ENCODE measurements around the gene NFKBIL1.
"Not testable (repeated sequence)": the region's sequence is repeated elsewhere in the genome, so short reads cannot be mapped to it uniquely, and the experiment has no call there.

NFKBIL1 gene, protein sequence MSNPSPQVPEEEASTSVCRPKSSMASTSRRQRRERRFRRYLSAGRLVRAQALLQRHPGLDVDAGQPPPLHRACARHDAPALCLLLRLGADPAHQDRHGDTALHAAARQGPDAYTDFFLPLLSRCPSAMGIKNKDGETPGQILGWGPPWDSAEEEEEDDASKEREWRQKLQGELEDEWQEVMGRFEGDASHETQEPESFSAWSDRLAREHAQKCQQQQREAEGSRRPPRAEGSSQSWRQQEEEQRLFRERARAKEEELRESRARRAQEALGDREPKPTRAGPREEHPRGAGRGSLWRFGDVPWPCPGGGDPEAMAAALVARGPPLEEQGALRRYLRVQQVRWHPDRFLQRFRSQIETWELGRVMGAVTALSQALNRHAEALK

DNA sequence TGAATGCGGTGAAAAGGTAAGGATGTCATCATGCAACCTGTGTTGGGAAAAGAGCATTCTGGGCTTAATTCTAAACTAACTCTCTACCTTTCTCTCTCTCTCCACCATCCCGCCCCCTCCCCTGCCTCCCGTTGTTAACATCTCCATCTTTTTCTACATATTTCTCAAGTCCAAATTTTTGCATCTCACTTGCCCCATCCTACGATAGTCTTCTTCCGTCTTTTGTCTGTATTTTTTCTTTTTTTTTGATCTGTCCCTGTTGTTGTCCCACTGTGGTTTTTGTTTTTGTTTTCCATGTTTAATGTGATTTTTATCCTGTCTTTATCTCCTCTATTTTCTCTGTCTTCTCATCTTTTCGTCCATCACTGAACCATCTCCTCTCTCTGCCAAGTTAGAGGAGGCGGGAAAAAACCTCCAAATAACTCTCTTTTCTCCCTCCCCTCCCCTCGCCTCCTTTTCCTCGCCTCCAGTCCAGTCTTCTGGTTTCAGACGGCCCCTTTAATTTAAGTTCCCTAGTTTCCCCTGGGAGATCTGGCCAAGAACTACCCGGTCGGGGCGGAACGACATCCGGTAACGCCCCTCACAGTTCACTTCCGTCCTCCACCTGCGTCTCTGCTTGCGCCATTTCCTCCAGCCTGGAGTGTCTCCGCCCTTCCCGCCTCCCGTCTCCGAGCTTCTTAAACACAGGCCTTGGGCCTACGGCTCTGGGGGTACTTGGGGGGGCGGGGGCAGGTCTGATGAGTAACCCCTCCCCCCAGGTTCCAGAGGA, at the start of gene NFKBIL1:
Gene NFKBIL1 (plus strand): TSS at position 651 of the 769 bp plus-strand sequence. CDS start 87 bp downstream, at position 738.
- DNase-seq: peak; percentile 91

DNA sequence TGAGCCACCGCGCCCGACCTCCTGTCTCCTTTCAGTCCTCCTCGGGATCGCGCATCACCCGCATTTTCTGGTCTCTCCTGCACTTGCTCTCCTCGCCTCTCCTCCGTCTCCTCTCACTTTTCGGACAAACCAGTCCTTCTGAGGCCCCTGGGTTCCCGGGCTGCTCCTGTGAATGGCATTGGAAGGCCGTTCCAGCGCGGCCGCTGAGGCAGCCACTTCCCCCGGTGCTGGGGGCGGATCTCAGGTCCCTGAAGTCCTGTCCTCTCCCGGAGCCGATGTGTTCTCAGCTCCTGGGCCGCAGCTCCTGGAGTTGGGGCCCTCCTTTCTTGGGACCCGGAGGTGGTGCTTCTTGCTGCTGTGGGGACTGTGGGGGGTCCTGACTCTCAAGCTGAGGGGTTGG, 48.7 kb upstream of the NFKBIL1 start:
- DNase-seq: no peak

DNA sequence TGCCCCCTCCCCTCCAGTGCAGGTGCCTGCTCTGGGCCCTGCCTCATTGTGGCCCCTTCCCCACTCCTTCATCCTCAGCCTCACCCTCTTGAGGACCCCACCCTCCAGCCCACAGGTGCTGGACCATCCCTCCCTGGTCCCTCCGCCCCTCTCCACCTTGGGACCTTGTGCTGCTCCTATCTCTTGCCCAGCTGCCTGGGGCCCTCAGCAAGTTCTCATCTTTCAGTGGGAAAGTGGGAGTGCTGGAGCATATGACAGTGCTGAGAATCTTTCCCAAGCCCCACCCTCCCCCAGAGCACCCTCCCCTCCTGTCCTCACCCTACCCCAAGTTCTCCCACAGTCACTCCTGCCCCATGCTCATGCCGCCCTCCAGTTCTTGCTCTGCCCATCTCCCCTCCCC, 47.8 kb upstream of the NFKBIL1 start:
- DNase-seq: not testable (repeated sequence)

DNA sequence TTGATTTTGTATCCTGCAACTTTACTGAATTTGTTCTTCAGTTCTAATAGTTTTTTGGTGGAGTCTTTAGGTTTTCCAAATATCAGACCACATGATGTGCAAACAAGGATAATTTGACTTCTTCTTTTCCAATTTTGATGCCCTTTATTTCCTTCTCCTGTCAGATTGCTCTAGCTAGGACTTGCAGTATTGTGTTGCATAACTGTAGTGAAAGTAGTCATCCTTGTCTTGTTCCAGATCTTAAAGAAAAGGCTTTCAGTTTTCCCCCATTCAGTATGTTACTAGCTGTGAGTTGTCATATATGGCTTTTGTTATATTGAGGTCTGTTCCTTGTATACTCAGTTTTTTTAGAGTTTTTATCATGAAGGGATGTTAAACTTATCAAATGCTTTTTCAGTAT, 44.8 kb upstream of the NFKBIL1 start:
- no peak for DNase-seq

DNA sequence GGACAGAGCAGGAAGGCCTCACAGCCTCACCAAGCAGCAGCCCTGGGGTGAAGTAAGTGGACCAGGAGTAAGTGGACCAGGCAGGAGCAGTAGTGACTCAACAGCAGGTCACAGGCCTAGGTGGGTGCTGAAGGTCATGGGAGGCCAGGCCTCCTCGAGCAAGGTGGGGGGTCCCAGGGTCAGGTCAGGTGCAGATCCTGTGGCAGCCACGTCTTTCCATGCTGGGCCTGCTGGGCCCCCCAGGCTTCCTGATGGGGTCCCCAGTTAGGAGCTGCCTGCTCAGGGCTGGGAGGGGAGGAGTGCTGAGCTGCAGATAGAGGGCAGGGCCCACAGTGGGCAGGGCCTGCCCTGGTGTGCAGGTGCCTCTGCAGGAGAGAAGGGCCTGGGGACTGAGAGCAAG, 38.4 kb upstream of the NFKBIL1 start:
- DNase-seq: not testable (repeated sequence)

DNA sequence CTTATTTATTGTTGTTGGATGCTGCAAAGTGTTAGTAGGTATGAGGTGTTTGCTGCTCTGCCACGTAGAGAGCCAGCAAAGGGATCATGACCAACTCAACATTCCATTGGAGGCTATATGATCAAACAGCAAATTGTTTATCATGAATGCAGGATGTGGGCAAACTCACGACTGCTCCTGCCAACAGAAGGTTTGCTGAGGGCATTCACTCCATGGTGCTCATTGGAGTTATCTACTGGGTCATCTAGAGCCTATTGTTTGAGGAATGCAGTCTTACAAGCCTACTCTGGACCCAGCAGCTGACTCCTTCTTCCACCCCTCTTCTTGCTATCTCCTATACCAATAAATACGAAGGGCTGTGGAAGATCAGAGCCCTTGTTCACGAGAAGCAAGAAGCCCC, 37.4 kb upstream of the NFKBIL1 start:
- DNase-seq: no peak

DNA sequence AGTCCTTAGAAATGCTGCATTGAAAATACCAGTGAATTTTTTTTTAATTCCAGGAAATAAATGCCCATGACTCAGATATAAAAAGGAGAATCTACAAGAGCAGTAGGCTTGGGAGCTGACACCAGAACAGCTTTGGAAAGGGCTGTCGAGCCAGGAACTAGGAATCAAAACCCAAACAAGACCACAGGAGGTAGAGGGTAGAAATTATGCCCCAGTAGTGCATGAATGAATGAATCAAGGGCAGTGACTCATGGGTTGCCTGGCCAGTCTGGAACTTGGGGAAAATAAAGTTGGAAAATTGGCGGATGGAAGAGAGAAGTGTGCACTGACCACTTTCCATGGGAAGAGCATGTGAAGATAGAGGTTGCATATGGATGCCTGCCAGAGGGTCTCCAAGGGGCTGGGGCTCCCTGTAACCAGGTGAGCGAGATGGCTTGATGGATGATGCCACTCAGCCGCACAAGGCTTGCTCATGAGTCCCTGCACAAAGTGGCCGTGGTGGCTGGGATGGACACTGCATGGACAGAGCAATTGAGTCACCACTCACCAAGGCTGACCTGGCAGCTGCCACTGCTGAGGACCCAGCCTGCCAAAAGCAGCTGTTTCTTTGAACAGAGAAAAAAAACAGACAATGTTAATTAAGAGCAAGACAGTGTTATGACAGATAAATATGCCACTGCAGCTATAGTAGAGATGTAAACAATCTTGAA, 33.8 kb upstream of the NFKBIL1 start:
- DNase-seq: no peak

DNA sequence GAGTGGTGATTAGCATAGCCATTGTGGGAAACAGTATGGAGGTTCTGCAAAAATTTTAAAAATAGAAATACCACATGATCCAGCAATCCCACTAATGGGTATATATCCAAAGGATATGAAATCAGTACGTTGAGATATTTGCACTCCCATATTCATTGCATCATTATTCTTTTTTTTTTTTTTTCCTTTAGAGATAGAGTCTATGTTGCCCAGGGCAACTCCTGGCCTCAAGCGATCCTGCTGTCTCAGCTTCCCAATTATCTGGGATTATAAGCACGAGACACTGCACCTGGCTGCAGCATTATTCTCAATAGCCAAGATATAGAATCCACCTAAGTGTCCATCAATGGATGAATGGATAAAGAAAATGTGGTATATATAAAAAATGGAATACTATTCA, 25.6 kb upstream of the NFKBIL1 start:
- DNase-seq: no peak

DNA sequence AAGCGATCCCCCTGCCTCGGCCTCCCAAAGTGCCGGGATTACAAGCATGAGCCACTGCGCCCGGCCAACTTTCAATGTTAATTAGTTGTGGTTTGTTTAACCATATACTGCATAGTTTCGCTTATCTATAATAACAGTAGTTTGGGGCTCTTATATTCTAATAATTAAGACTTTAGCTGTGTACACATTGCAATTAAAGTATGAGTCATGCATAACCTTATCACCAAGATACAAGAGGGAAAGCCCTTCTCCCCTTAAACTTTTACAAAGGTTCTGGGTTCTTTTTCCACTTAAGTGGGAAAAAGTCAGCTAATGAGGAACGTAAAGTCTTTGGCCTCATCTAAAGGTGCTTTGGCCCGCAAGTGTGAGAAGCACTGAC, 21.9 kb upstream of the NFKBIL1 start:
- DNase-seq: no peak

DNA sequence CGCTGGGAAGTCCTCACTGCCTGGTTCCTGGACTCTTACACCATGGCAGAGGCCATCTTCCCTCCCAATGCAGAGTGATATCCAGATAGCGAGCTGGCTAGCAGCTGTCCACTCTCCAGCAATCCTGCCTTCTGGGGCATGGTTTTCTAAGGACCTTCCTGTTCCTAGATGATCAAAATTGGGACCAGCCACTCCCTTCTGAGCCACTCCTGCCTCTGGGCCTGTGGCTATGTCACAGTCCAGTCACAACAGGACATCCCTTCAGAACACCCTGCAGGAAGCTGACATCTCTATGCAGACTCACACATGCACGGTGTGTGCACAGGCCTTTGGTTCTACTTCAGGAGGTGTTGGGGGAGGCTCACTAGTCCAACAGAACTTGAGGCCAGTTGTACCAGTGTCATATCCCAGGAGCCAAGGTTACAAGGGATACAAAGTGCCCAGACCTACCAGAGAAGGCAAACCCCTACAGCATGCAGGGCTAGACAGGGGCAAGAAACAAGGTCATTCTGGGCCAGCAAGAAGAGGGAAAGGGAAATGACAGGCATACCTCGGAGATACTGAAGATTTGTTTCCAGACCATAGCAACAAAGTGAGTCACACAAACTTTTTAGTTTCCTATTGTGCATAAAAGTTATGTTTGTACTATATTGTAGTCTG, 21.3 kb upstream of the NFKBIL1 start:
- DNase-seq: no peak

DNA sequence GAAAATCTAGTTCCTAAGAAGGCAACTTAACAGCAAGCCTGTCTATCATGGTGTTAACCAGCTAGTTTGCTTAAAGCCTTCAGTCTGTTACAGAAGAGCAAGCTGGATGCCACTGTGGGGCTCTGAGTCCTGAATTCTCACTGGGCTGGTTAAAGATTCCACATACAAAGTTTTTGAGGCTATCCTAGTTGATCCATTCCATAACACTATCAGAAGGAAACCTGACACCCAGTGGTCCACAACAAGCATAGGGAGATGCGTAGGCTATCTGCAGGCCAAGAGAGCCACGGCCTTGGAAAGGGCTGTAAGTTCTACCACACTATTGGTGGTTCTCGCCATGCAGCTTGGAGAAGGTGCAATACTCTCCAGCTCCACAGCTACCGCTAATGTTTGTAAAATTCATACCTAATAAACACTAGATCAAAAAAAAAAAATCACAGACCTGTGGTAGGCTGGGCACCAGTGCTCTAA, 19.1 kb upstream of the NFKBIL1 start:
- no peak for DNase-seq

DNA sequence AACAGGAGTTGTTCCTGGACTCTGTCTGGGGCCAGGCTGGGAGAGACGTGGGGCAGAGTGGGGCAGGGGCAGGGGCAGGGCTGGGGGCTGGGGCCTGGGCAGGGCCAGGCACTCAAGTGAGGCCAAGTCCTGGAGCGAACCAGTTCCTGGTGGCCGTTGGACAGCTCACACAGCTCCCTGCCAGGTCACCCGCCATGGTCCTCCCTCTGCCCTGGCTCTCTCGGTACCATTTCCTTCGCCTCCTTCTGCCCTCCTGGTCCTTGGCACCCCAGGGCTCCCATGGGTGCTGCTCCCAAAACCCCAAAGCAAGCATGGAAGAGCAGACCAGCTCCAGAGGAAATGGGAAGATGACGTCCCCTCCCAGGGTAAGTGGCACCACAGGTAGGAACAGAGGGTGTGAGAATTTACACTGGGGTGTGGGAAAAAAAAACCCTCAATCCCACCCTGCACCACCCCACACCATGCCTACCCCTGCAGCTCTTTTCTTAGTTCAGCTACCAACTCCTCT, 18.5 kb upstream of the NFKBIL1 start, which contains the start of gene MCCD1:
Gene MCCD1 (plus strand): TSS at position 142 of the 508 bp plus-strand sequence. CDS start 53 bp downstream, at position 195.
- DNase-seq: no peak

DNA sequence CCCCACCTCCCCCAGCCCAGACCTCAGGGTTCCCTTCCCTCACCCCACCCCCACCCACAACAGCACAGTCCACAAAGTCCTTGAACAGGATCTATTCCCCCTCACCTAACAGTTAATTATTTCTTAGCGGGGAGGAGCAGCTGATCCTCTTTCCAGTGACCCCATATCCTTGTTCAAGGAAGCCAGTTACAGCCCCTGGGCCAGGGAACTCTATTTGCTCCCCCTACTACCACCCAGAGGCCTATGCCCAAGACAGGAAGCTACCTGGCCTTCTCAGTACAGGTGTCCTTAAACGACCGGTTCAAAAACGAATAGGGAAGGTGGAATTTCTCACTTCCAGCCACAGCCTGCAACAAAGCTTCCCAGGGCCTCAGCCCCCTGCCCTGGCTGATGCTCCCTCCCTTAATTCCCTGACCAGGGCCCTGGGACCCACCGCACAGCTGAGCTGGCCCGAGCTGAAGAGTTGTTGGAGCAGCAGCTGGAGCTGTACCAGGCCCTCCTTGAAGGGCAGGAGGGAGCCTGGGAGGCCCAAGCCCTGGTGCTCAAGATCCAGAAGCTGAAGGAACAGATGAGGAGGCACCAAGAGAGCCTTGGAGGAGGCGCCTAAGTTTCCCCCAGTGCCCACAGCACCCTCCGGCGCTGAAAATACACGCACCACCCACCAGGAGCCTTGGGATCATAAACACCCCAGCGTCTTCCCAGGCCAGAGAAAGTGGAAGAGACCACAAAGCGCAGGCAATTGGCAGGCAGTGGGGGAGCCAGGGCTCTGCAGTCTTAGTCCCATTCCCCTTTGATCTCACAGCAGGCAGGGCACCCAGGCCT, 17.9 kb upstream of the NFKBIL1 start:
- DNase-seq: no peak

DNA sequence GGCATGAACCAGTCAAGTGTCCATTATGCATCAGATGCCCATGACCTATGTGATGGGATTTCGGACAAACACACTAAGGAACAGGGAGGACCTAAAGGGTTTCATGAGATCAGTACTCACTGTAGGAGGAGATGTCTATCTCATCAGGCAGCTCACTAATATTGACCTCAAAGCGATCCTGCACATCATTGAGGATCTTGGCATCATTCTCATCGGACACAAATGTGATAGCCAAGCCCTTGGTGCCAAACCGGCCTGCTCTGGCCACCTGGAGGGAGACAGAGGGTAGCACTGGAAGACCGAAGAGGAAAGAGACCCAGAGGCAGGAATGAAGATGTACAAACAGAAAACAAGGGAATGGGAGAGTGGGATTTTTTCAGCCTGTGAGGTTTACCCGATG, 16.7 kb upstream of the NFKBIL1 start:
- no peak for DNase-seq

DNA sequence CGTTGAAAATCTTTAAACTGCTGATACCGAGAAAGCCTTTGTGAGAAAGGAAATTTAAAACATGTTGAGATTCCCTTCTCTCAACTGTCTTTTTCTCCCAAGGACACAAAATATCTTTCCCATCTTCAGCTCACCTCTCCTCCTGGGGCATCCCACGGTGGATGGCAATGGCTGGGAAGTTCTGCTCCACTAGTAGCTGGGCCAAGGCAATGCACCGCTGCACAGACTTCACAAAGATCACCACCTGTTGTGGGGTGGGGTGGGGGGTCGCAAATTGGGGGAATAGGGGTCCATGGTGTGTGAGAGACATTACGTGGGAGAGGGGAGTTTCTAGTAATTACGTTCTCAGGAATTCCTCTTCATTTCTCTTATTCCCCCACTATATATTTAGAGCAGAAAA, 16.2 kb upstream of the NFKBIL1 start:
- no peak for DNase-seq

DNA sequence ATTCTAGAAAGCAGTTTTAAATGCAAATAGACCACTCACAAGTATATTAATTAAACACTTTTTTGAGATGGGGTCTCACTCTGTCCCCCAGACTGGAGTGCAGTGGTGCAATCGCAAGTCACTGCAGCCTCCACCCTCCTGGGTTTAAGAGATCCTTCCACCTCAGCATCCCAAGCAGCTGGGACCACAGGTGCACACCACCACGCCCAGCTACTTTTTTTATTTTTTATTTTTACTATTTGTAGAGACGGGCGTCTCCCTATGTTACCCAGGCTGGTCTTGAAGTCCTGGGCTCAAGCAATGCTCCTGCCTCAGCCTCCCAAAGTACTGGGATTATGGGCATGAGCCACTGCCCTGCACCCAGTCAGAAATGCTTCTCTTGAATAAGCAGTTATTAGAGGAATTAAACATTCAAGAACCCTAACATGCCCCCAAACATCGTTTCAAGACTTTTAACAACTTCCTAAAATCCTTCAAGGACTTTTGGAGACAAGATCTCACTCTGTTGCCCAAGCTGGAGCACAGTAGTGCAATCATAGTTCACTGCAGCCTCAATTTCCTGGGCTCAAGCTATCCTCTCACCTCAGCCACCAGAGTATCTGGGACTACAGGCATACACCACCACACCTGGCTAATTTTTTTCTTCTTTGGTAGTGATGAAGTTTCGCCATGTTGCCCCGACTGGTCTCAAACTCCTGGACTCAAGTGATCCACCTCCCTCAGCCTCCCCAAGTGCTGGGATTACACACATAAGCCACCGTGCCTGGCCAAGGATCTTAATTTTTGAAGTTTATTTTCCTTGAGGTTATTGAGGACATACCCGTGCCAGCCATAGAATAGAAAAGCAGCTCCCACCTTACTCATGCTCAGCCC, 15.4 kb upstream of the NFKBIL1 start:
- DNase-seq: no peak

DNA sequence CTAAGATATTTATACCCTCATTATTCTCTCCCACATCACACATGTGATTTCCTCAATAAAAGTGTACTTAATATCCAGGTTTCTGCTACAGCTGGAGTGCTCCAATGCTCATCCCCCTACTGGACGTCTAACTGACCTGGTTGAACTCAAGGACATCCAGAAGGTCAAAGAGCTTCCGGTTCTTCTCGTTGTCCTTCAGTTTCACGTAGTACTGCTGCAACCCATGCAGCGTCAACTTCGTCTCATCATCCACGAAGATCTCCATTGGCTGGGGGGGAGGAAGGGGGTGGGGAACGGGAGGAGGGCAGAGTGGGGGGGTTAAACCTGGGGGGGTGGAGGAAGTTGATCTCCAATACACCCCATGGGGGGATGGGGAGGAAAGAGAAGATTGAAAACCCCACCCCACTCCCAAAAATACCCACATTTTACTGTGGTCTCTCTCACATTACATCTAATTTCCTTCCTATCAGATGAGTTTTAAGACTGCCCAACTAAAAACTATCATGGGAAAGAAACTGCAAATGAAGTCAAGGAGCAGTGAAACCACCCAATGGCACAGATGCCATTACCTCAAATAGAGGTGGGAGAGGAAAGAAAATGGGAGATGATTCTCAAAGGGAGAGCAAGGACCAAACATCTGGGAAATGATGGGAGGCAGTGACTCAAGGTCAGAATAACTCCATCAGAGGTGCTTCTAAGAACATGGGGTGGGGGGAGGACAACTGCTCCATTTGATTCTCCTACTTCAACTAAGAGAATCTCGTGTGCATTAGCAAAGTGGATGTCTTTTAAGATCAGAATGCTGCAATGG, 14.6 kb upstream of the NFKBIL1 start:
- no peak for DNase-seq

DNA sequence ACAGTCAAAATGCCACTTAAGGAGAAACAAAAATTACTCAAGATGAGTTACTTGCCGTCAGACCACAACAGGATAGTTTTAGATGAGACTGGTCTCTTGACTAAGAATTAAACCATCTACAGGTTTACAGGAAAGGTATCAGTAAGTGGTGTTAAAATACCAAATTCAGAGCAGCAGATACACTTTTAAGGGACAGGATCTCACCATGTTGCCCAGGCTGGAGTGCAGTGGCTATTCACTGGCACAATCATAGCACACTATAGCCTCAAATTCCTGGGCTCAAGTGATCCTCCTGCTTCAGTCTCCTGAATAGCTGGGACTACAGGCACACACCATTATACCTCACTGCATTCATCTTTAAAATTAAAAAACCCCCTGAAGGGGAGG, 14.0 kb upstream of the NFKBIL1 start:
- no peak for DNase-seq

DNA sequence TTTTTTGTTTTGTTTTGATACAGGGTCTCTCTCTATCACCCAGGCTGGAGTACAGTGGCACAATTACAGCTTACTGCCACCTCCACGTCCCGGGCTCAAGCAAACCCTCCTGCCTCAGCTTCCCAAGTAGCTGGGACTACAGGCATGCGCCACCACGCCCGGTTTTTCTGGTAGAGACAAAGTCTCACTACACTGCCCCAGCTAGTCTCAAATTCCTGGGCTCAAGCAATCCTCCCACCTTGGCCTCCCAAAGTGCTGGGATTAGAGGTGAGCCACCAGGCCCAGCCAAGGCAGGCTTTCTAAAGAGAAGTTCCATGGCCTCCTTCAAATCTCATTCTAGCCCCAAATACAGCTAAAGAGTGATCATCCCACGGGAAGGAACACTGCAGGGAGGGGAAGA, 13.4 kb upstream of the NFKBIL1 start:
- no peak for DNase-seq

DNA sequence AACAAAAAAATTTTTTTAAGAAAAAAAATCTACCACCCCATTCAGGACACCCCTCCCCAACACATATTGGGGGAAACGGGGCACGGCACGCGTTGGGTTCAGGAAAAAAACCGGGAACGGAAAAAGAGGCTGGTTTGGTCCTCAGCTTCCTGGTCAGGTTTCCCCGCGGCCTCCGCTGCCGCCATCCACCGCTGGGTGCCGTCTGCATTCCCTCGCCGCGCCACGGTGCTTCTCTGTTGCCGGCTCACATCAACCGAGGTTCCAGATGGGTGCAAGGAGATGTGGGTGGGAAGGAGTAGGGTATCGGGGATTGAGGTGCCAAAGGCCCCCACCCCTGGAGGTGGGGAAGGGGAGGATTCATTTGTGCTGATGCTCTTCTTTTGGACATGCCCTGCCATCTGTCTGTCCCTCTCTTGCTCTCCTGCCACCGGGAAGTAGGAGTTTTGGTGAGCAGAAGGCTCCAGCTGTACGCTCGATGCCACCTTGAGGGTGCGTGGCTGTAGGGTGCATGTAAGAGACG, 12.8 kb upstream of the NFKBIL1 start:
- DNase-seq: no peak
